Neural cell (in vitro differentiated cells): ENCODE measurements around the gene COL18A1. TPM values are rescaled to one million over a fixed set of nuclear protein-coding genes. Genes with fewer than 3 reads are reported as not detected.

Experiments
- H2AFZ ChIP-seq: fragments of 200-600, 300-800 bp; sonication (generic), shearing (Covaris generic); 2 replicates; pipeline ENCODE4 v1.6.0; 2014; ENCODE audit warnings: low read depth, mild to moderate bottlenecking, antibody characterized with exemption, low read length, moderate library complexity
- H3F3A ChIP-seq: fragments of 200-600 bp; shearing (Covaris generic); 2 replicates; pipeline ENCODE4 v1.6.1; 2016; ENCODE audit warnings: mild to moderate bottlenecking, moderate library complexity, mixed read lengths, antibody characterized with exemption, low read length; ENCODE audit not compliant: insufficient read depth, poor library complexity, severe bottlenecking
- H3K27ac ChIP-seq: fragments of 200-600, 300-800 bp; sonication (generic), shearing (Covaris generic); 2 replicates; pipeline ENCODE4 v1.5.1; 2014; ENCODE audit warnings: mild to moderate bottlenecking, low read length, moderate library complexity
- H3K27me3 ChIP-seq: fragments of 300-800, 200-600 bp; sonication (generic), shearing (Covaris generic); 2 replicates; pipeline ENCODE4 v1.6.0; 2014; ENCODE audit warnings: mild to moderate bottlenecking, low read depth, low read length, moderate library complexity; ENCODE audit not compliant: insufficient read depth
- H3K36me3 ChIP-seq: fragments of 300-800, 200-600 bp; sonication (generic), shearing (Covaris generic); 2 replicates; pipeline ENCODE4 v1.5.1; 2014; ENCODE audit warnings: mild to moderate bottlenecking, antibody characterized with exemption, low read length, moderate library complexity; ENCODE audit not compliant: insufficient read depth
- H3K4me2 ChIP-seq: fragments of 300-800, 200-600 bp; sonication (generic), shearing (Covaris generic); 2 replicates; pipeline ENCODE4 v1.6.0; 2014; ENCODE audit warnings: mild to moderate bottlenecking, low read length
- H3K4me3 ChIP-seq: fragments of 300-800, 200-600 bp; sonication (generic), shearing (Covaris generic); 2 replicates; pipeline ENCODE4 v1.5.1; 2014; ENCODE audit warnings: mild to moderate bottlenecking, low read length, moderate library complexity
- H3K79me2 ChIP-seq: fragments of 200-600 bp; shearing (Covaris generic); replicated peaks from 2 replicates; pipeline ENCODE4 v1.6.0; 2014; ENCODE audit warnings: mild to moderate bottlenecking, low read length, moderate library complexity; ENCODE audit not compliant: insufficient read depth
- H3K9ac ChIP-seq: fragments of 300-800, 200-600 bp; sonication (generic), shearing (Covaris generic); 2 replicates; pipeline ENCODE4 v1.6.1; 2016; ENCODE audit warnings: mild to moderate bottlenecking, low read length, mixed read lengths
- H3K9me2 ChIP-seq: fragments of 200-600 bp; shearing (Covaris generic); 2 replicates; pipeline ENCODE4 v1.6.1; 2016; ENCODE audit warnings: mild to moderate bottlenecking, low read length, mixed read lengths; ENCODE audit not compliant: insufficient read depth
- H3K9me3 ChIP-seq: fragments of 200-600, 300-800 bp; sonication (generic), shearing (Covaris generic); 2 replicates; pipeline ENCODE4 v1.6.1; 2016; ENCODE audit warnings: mild to moderate bottlenecking, mixed run types, low read length, moderate library complexity, mixed read lengths
- H4K20me1 ChIP-seq: fragments of 200-600 bp; shearing (Covaris generic); 2 replicates; pipeline ENCODE4 v1.6.1; 2016; ENCODE audit warnings: mild to moderate bottlenecking, mixed run types; ENCODE audit not compliant: insufficient read depth
- CTCF ChIP-seq: fragments of 450-650 bp; IDR thresholded peaks from 2 replicates; pipeline ENCODE4 v1.5.1; 2014; ENCODE audit warnings: antibody characterized with exemption, mild to moderate bottlenecking, moderate library complexity; ENCODE audit not compliant: poor library complexity, severe bottlenecking
- EP300 ChIP-seq: fragments of 450-650 bp; conservative IDR thresholded peaks from 2 replicates; pipeline ENCODE4 v1.6.1; 2014; ENCODE audit warnings: antibody characterized with exemption, mild to moderate bottlenecking, moderate library complexity; ENCODE audit not compliant: poor library complexity, severe bottlenecking
- EZH2 ChIP-seq: fragments of 200-600, 300-800 bp; shearing (Covaris generic), sonication (generic); IDR thresholded peaks from 2 replicates; pipeline ENCODE4 v1.6.1; 2014; ENCODE audit warnings: antibody characterized with exemption, low read length, borderline replicate concordance, mild to moderate bottlenecking; ENCODE audit not compliant: insufficient read depth, poor library complexity, severe bottlenecking
- MXI1 ChIP-seq: fragments of 450-650 bp; conservative IDR thresholded peaks from 2 replicates; pipeline ENCODE4 v1.6.1; 2014; ENCODE audit warnings: antibody characterized with exemption, mild to moderate bottlenecking; ENCODE audit not compliant: poor library complexity, severe bottlenecking
- POLR2AphosphoS5 ChIP-seq: IDR thresholded peaks from 2 replicates; pipeline ENCODE4 v1.6.1; 2012
- RAD21 ChIP-seq: fragments of 450-650 bp; conservative IDR thresholded peaks from 2 replicates; pipeline ENCODE4 v1.6.1; 2014; ENCODE audit warnings: antibody characterized with exemption, mild to moderate bottlenecking, moderate library complexity
- REST ChIP-seq: IDR thresholded peaks from 2 replicates; pipeline ENCODE4 v1.6.1; 2012; ENCODE audit warnings: borderline replicate concordance
- SMC3 ChIP-seq: fragments of 450-650 bp; conservative IDR thresholded peaks from 2 replicates; pipeline ENCODE4 v1.6.1; 2014; ENCODE audit warnings: antibody characterized with exemption, mild to moderate bottlenecking, moderate library complexity; ENCODE audit not compliant: poor library complexity
- TAF1 ChIP-seq: IDR thresholded peaks from 2 replicates; pipeline ENCODE4 v1.6.1; 2012; ENCODE audit warnings: low read depth
- polyA plus RNA-seq: library from polyadenylated mRNA; depleted of rRNA; stranded (reverse); fragments of >200 nt; gene quantifications from 2 replicates; pipeline ENCODE4 v1.2.3, GENCODE V29; 2014

Gene COL18A1
- polyA plus RNA-seq, 1 donor from 2014 or later, result 2.5 TPM

GRCh38 chr21:45396620-45396995, 8.4 kb upstream of the COL18A1 start:
- Histone ChIP-seq H4K20me1 (no peaks in the 10 kb centered on the region), H3K9me2 (no peaks in the 10 kb centered on the region), H3F3A (no peaks in the 10 kb centered on the region), H3K79me2 (no peaks in the 10 kb centered on the region), H2AFZ (no peak overlapping the region), H3K27me3 (peaks cover 2% of the 10 kb centered on the region), H3K36me3 (no peaks in the 10 kb centered on the region), H3K9ac (no peak overlapping the region), H3K4me2 (no peak overlapping the region), H3K4me3 (no peak overlapping the region), H3K27ac (no peak overlapping the region), H3K9me3 (no peaks in the 10 kb centered on the region)
- TF ChIP-seq CTCF, result no peak
- TF ChIP-seq EP300, result no peak
- TF ChIP-seq MXI1, result no peak
- no peak for TF ChIP-seq SMC3
- TF ChIP-seq REST, result no peak
- no peak for TF ChIP-seq EZH2
- TF ChIP-seq TAF1, result no peak
- TF ChIP-seq RAD21, result no peak
- TF ChIP-seq POLR2AphosphoS5, result no peak

- Histone ChIP-seq H3K9me2 (no peaks in the 10 kb centered on the region), H3K4me2 (no peak overlapping the region), H3K9me3 (no peaks in the 10 kb centered on the region), H3K36me3 (no peaks in the 10 kb centered on the region), H3K9ac (no peak overlapping the region), H3K4me3 (no peak overlapping the region), H3K27me3 (peaks cover 6% of the 10 kb centered on the region), H3K27ac (no peak overlapping the region), H2AFZ (no peak overlapping the region), H3K79me2 (no peaks in the 10 kb centered on the region), H3F3A (no peaks in the 10 kb centered on the region), H4K20me1 (no peaks in the 10 kb centered on the region)
- no peak for TF ChIP-seq EZH2
- TF ChIP-seq EP300, result no peak
These were observed 7.6 kb upstream of the COL18A1 start for GRCh38 chr21:45397381-45397780.

- Histone ChIP-seq H3K9ac (no peak overlapping the region), H3K79me2 (no peaks in the 10 kb centered on the region), H3K9me3 (no peaks in the 10 kb centered on the region), H3K27ac (no peak overlapping the region), H3K9me2 (no peaks in the 10 kb centered on the region), H4K20me1 (no peaks in the 10 kb centered on the region), H3K4me3 (no peak overlapping the region), H3K36me3 (no peaks in the 10 kb centered on the region), H2AFZ (no peak overlapping the region), H3F3A (no peaks in the 10 kb centered on the region), H3K4me2 (no peak overlapping the region), H3K27me3 (peaks cover 34% of the 10 kb centered on the region)
- TF ChIP-seq SMC3 (no peak), RAD21 (no peak), POLR2AphosphoS5 (no peak), EZH2 (no peak), EP300 (no peak), MXI1 (no peak)
These were observed 3.9 kb upstream of the COL18A1 start for GRCh38 chr21:45401054-45401518.
